Subcutaneous adipose tissue (tissue), 4 donors: ENCODE data around the gene MAST2. TPM values are rescaled to one million over a fixed set of nuclear protein-coding genes. Genes with fewer than 3 reads are reported as not detected.

Source experiments
- CTCF ChIP-seq: fragments of 450-650 bp; IDR thresholded peaks from one replicate; pipeline ENCODE4 v1.5.1; 2016; ENCODE audit warnings: low read depth, mild to moderate bottlenecking, control low read depth, antibody characterized with exemption, moderate library complexity
- total RNA-seq, 4 donors: library from RNA; depleted of rRNA; stranded (reverse); fragments of >200 nt; gene quantifications; one replicate each; pipeline ENCODE4 v1.1.0, GENCODE V29; 2016

The MAST2 gene
- total RNA-seq, 4 donors from 2014 or later, result 13.4 to 23.3 (median 18.2) TPM

GRCh38 chr1:45879885-45880598, 76.6 kb downstream of the MAST2 start:
- TF ChIP-seq CTCF, result no peak

- TF ChIP-seq CTCF, result no peak
These were observed 77.5 kb downstream of the MAST2 start for GRCh38 chr1:45880930-45881329.

GRCh38 chr1:45883658-45884057, 80.2 kb downstream of the MAST2 start:
- TF ChIP-seq CTCF, result no peak

GRCh38 chr1:45884700-45885099, 81.3 kb downstream of the MAST2 start:
- TF ChIP-seq CTCF, result no peak

- TF ChIP-seq CTCF, result no peak
These were observed 82.8 kb downstream of the MAST2 start for GRCh38 chr1:45886229-45886628.

- TF ChIP-seq CTCF, result no peak
These were observed 83.9 kb downstream of the MAST2 start for GRCh38 chr1:45887156-45887842.

GRCh38 chr1:45890078-45890477, 86.7 kb downstream of the MAST2 start:
- no peak for TF ChIP-seq CTCF
